Left kidney (tissue), 8 donors: ENCODE results near the gene GUCY2D. TPM values are rescaled to one million over a fixed set of nuclear protein-coding genes. Genes with fewer than 3 reads are reported as not detected.
"Not testable (repeated sequence)": the region's sequence is repeated elsewhere in the genome, so short reads cannot be mapped to it uniquely, and the experiment has no call there.

Source experiments
- DNase-seq: peaks from one replicate; pipeline ENCODE4 v3.0.0-alpha.2; 2013
- long read RNA-seq, 8 donors: transcript quantifications; one replicate each; lab custom pipeline, GENCODE V29; 2026
- polyA plus RNA-seq: library from polyadenylated mRNA; unstranded; fragments of 120-200 nt; gene quantifications from one replicate; pipeline ENCODE4 v1.2.1, GENCODE V29; 2013; ENCODE audit not compliant: insufficient read length

GUCY2D gene
- polyA plus RNA-seq, result 0.45 TPM
- long read RNA-seq, donor 1, result 0 reads
- long read RNA-seq, donor 2, result 0 reads
- long read RNA-seq, donor 3, result 0 reads
- long read RNA-seq, donor 4, result 0 reads
- long read RNA-seq, donor 5, result 0 reads
- long read RNA-seq, donor 6, result 0 reads
- long read RNA-seq, donor 7, partial matches to known transcripts, result 5 of 5 reads
- long read RNA-seq, donor 7, other reads (novel, unspliced or antisense), result 0 of 5 reads
- long read RNA-seq, donor 8, result 0 reads

- DNase-seq, result no peak
These were observed at the start of gene GUCY2D for GRCh38 chr17:8001976-8002720. Gene GUCY2D (plus strand): TSS chr17:8002615. CDS start chr17:8003048, 433 bp downstream.

- not testable (repeated sequence) for DNase-seq
These were observed 49.1 kb upstream of the GUCY2D start for GRCh38 chr17:7953266-7953665.

- no peak for DNase-seq
These were observed 46.8 kb upstream of the GUCY2D start for GRCh38 chr17:7955414-7956227.

GRCh38 chr17:7956228-7956965 lies 46.0 kb upstream of the GUCY2D start:
- DNase-seq, result peak; percentile 13

- no peak for DNase-seq
These were observed 42.7 kb upstream of the GUCY2D start for GRCh38 chr17:7959503-7960253.

GRCh38 chr17:7961421-7961820 lies 41.0 kb upstream of the GUCY2D start:
- no peak for DNase-seq

- DNase-seq, result no peak
These were observed 34.7 kb upstream of the GUCY2D start for GRCh38 chr17:7967751-7968150.

GRCh38 chr17:7969433-7969832 lies 33.0 kb upstream of the GUCY2D start:
- DNase-seq, result no peak

- DNase-seq, result no peak
These were observed 30.8 kb upstream of the GUCY2D start for GRCh38 chr17:7971651-7972050.

GRCh38 chr17:7972131-7972785 lies 30.2 kb upstream of the GUCY2D start:
- no peak for DNase-seq

- DNase-seq, result no peak
These were observed 27.7 kb upstream of the GUCY2D start for GRCh38 chr17:7974638-7975131.

GRCh38 chr17:7977039-7977438 lies 25.4 kb upstream of the GUCY2D start:
- DNase-seq, result no peak

GRCh38 chr17:7977805-7978204 lies 24.6 kb upstream of the GUCY2D start:
- DNase-seq, result no peak

GRCh38 chr17:7982173-7982572 lies 20.2 kb upstream of the GUCY2D start:
- DNase-seq, result no peak

- no peak for DNase-seq
These were observed 19.7 kb upstream of the GUCY2D start for GRCh38 chr17:7982666-7983065.

GRCh38 chr17:7984904-7985303 lies 17.5 kb upstream of the GUCY2D start:
- no peak for DNase-seq

- DNase-seq, result no peak
These were observed 15.1 kb upstream of the GUCY2D start for GRCh38 chr17:7987112-7987893.

- peak; percentile 90 for DNase-seq
These were observed 13.7 kb upstream of the GUCY2D start for GRCh38 chr17:7988750-7989178.

- peak; percentile 74 for DNase-seq
These were observed 12.4 kb upstream of the GUCY2D start for GRCh38 chr17:7989781-7990655.
